Islet precursor cell (in vitro differentiated cells): Measurements from ENCODE around the gene RUNX2.
"Not testable (repeated sequence)": the region's sequence is repeated elsewhere in the genome, so short reads cannot be mapped to it uniquely, and the experiment has no call there.

ENCODE experiments used
- DNase-seq: peaks from one replicate; pipeline ENCODE4 v3.0.0-alpha.2; 2018

The RUNX2 gene

DNA sequence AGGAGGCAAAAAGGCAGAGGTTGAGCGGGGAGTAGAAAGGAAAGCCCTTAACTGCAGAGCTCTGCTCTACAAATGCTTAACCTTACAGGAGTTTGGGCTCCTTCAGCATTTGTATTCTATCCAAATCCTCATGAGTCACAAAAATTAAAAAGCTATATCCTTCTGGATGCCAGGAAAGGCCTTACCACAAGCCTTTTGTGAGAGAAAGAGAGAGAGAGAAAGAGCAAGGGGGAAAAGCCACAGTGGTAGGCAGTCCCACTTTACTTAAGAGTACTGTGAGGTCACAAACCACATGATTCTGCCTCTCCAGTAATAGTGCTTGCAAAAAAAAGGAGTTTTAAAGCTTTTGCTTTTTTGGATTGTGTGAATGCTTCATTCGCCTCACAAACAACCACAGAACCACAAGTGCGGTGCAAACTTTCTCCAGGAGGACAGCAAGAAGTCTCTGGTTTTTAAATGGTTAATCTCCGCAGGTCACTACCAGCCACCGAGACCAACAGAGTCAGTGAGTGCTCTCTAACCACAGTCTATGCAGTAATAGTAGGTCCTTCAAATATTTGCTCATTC is at the start of gene RUNX2:
Gene RUNX2 (plus strand): TSS at position 375 of the 567 bp plus-strand sequence. CDS start 397 bp downstream, outside the sequence.
- DNase-seq: peak; percentile 66

DNA sequence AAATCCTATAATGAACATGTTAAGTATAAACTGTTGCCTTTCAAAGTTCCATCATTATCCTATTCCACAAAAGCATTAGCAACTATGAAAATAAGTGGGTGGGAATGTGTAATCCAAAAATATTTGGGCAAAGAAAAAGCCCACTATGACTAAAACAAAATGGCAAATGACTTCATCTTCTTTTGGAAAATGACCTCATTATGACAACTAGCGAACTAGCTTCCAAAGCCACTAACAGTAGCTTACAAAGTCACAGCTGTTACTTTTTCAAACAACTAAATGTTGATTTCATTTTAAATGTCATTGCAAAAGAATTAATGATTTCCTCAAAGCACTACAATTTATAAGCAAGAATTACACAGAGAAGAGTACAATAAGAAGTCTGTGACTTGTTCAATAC is 49.8 kb upstream of the RUNX2 start:
- no peak for DNase-seq

DNA sequence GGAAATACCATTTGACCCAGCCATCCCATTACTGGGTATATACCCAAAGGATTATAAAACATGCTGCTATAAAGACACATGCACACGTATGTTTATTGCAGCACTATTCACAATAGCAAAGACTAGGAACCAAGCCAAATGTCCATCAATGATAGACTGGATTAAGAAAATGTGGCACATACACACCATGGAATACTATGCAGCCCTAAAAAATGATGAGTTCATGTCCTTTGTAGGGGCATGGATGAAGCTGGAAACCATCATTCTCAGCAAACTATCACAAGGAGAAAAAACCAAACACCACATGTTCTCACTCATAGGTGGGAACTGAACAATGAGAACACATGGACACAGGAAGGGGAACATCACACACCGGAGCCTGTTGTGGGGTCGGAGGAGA is 41.4 kb upstream of the RUNX2 start:
- DNase-seq: not testable (repeated sequence)

DNA sequence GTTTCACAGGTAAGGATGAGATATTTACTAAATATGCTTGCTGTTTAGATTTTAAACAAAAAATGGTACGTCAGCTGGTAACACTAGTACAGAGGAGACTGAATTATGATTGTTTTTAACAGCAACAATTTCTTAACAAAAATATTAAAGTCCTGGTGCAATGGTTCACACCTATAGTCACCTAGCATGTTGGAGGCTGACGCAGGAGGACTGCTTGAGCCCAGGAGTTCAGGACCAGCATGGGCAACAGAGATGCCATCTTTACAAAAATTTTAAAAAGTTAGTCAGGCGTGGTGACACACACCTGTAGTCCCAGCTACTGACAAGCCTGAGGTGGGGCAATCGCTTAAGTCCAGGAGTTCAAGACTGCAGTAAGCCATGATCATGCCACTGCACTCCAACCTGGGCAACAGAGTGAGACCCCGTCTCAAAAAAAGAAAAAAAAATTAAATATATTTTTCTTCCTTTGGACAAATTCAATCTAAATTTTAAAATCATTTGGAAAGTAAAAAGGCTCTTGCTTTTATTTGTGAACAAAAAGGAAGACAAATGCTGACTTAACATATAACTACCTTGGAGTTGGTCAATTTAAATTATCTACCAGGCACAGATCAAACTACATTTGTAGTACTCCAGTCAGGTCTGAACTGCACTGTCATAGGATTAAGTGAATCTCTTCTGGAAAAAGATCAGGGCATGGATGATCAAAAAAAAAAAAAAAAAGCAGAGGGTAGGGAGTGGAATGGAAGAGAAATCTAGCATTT is 38.2 kb upstream of the RUNX2 start:
- no peak for DNase-seq

- no peak for DNase-seq
These were observed 34.8 kb upstream of the RUNX2 start for GRCh38 chr6:45293306-45293705.

- not testable (repeated sequence) for DNase-seq
These were observed 33.9 kb upstream of the RUNX2 start for GRCh38 chr6:45294065-45294701.

DNA sequence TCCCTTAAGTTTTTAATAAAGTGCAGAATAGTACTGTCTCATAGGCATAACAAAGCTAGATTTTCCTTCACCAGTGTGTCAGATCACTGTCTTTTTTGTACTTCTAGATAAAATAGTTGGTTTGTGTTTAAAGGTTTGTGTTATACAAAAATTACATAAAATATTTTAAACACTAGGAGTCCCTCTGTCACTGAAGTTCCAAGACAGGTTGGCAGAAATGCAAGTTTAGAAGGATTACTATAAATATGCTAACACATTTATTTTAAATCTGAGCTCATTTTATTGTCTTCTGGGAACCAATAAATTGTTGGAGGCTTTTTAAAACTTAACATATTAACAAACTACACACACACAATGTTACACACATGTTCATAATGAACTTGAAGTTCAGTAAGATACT is 30.8 kb upstream of the RUNX2 start:
- no peak for DNase-seq

GRCh38 chr6:45299096-45299581 is 29.0 kb upstream of the RUNX2 start:
- DNase-seq: no peak

DNA sequence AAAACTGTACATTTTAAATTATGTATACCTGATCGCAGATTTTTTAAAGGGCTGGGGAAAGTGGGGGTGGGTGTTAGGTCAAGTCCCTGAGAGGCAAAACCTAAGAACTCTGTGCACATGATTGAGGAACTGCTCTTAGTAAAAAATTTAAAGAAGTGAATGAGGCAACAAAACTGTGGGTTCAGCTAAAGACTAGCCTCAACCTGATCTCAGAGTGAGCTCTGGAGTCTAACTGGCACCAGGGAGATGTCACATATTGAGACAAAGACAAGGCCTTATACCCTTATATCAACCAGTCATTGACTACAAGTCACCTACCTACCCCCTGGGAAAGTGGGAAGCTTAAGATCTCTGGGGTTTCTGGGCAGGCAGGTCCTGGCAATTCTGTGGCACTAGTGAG is 27.4 kb upstream of the RUNX2 start:
- DNase-seq: no peak

DNA sequence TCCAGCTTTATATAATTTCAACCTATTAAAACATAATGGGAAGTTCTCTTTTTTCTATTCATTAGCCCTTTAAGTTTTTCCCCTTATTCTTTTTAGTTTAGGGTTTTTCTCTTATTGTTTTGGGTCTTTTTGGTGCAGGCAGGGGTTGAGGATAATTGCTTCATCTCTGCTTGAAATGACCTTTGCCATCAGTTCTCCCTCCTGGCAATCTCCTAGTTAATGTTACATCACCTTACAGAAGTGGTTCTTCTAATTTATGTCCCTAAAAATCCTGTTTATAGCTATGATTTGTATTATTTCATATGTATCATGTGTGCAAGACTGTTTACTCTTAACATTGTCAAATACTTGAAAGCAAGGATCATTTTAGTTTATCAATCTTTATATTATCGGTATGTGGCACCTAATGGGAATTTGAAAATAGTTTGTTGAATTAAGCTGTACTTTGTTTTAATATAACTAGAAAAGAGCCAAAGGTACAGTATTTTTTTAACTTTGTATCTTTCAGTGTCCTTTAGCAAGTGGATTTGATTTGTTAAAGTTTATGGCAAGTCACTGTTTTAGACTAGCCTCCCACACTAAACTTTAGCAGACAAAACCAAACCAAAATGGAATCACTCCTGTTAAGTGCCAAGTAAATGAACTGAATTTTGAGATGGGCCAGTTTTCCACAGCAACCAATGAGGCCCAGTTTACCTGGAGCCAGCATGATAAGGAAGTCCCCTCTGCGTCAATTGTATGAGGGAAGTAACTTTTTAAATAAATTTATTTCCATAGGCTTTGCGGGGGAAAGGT is 26.6 kb upstream of the RUNX2 start:
- no peak for DNase-seq

GRCh38 chr6:45302832-45303231 is 25.3 kb upstream of the RUNX2 start:
- DNase-seq: no peak

DNA sequence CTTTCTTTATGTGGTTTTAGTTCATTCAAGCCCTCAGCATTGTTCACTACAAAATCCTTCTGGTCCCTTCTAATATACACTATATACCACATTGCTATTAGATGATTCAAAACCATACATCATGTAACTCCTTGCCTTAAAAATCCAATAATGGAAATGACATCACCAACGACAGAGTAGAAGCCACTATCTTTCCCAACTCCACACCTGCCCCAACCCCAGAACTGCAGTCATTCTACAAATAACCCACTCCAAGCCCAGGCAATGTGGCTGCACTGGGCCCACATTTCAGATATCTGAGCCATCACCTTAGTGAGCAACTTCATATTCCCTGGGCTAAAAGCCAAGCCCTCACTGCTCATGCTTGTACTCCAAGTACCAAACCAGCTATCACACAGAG is 22.6 kb upstream of the RUNX2 start:
- DNase-seq: no peak

DNA sequence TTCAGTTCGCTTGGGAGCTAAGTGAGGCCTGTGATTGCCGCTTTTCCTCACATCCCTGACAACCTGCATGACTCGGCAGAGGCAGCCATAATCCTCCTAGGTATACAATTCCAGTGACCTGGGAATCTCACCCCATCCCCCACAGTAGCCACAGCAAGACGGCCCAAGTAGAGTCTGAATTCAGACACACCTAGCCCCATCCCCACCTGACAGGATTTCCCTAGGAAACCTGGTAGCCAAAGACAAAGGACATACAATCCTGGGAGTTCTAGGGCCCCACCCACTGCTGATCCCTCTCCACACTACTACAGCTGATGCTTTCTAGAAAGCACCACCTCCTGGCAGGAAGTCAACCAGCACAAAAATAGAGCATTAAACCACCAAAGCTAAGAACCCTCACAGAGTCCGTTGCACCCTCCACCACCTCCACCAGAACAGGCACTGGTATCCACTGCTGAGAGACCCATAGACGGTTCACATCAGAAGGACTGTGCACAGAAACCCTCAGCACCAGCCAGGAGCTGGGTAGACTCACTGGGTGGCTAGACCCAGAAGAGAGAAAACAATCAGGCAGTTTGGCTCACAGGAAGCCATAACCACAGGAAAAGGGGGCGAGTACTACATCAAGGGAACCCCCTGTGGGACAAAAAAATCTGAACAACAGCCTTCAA is 17.9 kb upstream of the RUNX2 start:
- no peak for DNase-seq

- DNase-seq: no peak
These were observed 14.0 kb upstream of the RUNX2 start for GRCh38 chr6:45314146-45314545.

- DNase-seq: no peak
These were observed 7.8 kb upstream of the RUNX2 start for GRCh38 chr6:45320349-45320748.

DNA sequence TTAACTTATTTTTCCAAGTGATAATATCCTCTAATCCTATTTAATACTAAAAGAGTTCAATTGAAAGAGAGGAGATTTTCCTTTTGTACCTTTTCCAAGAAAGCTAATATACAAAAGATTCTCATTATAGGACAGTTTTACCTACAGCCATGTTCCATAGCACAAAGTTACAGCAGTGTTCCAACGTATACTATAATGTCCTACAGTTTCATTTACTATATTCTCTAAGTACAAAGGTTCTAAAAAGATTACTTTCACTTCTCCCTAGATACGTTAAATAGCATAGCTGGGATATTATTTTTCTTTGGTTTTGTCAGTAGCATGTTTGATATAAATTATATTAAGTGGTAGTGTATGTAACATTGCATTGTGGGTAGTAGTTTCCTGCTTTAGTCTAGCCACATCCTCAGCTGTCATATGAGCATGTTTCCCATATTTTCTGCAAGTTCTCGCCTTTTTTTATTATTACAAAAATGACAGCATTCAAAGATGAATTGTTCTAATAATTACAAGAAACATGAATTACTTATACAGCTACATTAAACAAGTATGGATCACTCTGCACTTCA is 4.4 kb upstream of the RUNX2 start:
- DNase-seq: no peak

GRCh38 chr6:45326698-45327417 is 1.3 kb upstream of the RUNX2 start:
- no peak for DNase-seq

- no peak for DNase-seq
These were observed 393 bp downstream of the RUNX2 start for GRCh38 chr6:45328523-45328922.

GRCh38 chr6:45344900-45345299 is 16.8 kb downstream of the RUNX2 start:
- no peak for DNase-seq

DNA sequence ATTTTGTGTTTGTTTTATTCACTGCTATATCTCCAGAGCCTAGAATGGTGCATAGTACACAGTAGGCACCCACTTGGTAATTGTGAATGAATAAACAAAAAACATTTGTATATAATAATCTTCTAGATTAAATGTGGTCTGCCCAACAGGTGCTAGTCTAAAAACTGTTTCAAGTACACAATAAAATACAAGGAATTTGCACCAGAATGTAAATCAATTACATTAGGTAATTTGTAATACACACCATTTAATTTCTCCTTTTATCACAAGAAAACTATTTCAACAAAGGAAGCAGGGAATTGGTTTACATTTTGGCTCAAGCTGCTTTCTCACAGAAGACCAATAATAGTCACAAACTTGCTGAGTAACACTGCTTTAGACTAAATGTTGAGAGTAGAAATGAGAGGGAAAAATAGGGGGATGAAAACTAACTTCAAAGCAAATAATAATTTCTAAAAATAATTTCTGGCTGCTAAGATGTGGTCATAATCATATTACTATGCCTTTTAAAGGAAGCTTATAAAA is 22.1 kb downstream of the RUNX2 start:
- no peak for DNase-seq

- no peak for DNase-seq
These were observed 22.9 kb downstream of the RUNX2 start for GRCh38 chr6:45351076-45351475.
